ENCODE measurements around the gene AICDA. TPM values are rescaled to one million over a fixed set of nuclear protein-coding genes. Genes with fewer than 3 reads are reported as not detected.
A peak's percentile ranks its signal among the peaks of the same experiment; 100 is the strongest.

AICDA gene
- total RNA-seq, 1 experiment from 2014 or later, result 0.13 TPM

DNA sequence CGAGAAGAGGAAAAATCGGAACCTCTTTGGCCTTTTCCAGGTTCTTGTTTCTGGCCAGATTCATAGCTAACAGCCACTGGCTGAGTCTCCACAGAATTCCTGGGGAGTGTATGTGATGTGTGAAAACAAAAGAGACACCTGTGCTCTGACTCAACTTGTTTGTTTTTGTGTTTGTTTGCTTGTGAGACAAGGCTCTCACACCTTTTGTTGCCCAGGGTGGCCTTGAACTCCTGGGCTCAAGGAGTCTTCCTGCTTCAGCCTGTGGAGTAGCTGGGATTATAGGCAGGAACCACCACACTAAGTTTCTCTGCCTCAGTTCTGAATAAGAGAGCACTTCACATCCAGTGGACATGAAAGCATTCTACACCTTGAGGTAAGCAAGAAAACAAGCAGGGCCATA lies 27.3 kb upstream of the AICDA start:
- ATAC-seq (no peak), DNase-seq (ENCODE audit: low spot score) (no peak)
- H3K27me3 Mint-ChIP-seq (ENCODE audit: low read depth), result peaks cover 15% of the 10 kb centered on the region
- H3K27ac Mint-ChIP-seq, result no peak overlapping the region; the same call in 1 of the 2 replicates
- TF ChIP-seq, protein P1, sequence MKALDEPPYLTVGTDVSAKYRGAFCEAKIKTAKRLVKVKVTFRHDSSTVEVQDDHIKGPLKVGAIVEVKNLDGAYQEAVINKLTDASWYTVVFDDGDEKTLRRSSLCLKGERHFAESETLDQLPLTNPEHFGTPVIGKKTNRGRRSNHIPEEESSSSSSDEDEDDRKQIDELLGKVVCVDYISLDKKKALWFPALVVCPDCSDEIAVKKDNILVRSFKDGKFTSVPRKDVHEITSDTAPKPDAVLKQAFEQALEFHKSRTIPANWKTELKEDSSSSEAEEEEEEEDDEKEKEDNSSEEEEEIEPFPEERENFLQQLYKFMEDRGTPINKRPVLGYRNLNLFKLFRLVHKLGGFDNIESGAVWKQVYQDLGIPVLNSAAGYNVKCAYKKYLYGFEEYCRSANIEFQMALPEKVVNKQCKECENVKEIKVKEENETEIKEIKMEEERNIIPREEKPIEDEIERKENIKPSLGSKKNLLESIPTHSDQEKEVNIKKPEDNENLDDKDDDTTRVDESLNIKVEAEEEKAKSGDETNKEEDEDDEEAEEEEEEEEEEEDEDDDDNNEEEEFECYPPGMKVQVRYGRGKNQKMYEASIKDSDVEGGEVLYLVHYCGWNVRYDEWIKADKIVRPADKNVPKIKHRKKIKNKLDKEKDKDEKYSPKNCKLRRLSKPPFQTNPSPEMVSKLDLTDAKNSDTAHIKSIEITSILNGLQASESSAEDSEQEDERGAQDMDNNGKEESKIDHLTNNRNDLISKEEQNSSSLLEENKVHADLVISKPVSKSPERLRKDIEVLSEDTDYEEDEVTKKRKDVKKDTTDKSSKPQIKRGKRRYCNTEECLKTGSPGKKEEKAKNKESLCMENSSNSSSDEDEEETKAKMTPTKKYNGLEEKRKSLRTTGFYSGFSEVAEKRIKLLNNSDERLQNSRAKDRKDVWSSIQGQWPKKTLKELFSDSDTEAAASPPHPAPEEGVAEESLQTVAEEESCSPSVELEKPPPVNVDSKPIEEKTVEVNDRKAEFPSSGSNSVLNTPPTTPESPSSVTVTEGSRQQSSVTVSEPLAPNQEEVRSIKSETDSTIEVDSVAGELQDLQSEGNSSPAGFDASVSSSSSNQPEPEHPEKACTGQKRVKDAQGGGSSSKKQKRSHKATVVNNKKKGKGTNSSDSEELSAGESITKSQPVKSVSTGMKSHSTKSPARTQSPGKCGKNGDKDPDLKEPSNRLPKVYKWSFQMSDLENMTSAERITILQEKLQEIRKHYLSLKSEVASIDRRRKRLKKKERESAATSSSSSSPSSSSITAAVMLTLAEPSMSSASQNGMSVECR (CRISPR knock-in tag; IDR thresholded peaks at IDR 0.05; ENCODE audit: borderline replicate concordance), result no peak
- TF ChIP-seq, protein P2, sequence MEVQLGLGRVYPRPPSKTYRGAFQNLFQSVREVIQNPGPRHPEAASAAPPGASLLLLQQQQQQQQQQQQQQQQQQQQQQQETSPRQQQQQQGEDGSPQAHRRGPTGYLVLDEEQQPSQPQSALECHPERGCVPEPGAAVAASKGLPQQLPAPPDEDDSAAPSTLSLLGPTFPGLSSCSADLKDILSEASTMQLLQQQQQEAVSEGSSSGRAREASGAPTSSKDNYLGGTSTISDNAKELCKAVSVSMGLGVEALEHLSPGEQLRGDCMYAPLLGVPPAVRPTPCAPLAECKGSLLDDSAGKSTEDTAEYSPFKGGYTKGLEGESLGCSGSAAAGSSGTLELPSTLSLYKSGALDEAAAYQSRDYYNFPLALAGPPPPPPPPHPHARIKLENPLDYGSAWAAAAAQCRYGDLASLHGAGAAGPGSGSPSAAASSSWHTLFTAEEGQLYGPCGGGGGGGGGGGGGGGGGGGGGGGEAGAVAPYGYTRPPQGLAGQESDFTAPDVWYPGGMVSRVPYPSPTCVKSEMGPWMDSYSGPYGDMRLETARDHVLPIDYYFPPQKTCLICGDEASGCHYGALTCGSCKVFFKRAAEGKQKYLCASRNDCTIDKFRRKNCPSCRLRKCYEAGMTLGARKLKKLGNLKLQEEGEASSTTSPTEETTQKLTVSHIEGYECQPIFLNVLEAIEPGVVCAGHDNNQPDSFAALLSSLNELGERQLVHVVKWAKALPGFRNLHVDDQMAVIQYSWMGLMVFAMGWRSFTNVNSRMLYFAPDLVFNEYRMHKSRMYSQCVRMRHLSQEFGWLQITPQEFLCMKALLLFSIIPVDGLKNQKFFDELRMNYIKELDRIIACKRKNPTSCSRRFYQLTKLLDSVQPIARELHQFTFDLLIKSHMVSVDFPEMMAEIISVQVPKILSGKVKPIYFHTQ (CRISPR knock-in tag; IDR thresholded peaks at IDR 0.05), result no peak
- TF ChIP-seq, protein P3, sequence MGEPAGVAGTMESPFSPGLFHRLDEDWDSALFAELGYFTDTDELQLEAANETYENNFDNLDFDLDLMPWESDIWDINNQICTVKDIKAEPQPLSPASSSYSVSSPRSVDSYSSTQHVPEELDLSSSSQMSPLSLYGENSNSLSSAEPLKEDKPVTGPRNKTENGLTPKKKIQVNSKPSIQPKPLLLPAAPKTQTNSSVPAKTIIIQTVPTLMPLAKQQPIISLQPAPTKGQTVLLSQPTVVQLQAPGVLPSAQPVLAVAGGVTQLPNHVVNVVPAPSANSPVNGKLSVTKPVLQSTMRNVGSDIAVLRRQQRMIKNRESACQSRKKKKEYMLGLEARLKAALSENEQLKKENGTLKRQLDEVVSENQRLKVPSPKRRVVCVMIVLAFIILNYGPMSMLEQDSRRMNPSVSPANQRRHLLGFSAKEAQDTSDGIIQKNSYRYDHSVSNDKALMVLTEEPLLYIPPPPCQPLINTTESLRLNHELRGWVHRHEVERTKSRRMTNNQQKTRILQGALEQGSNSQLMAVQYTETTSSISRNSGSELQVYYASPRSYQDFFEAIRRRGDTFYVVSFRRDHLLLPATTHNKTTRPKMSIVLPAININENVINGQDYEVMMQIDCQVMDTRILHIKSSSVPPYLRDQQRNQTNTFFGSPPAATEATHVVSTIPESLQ (CRISPR knock-in tag; IDR thresholded peaks at IDR 0.05), result no peak
- TF ChIP-seq EMX1 (CRISPR knock-in tag; IDR thresholded peaks at IDR 0.05), result no peak
- no peak for TF ChIP-seq SOX15 (CRISPR knock-in tag; IDR thresholded peaks at IDR 0.05)
- no peak for TF ChIP-seq ZNF317 (CRISPR knock-in tag; IDR thresholded peaks at IDR 0.05; ENCODE audit: borderline replicate concordance, low read depth)
- TF ChIP-seq JAZF1 (CRISPR knock-in tag; IDR thresholded peaks at IDR 0.05), result no peak
- TF ChIP-seq, protein P4, sequence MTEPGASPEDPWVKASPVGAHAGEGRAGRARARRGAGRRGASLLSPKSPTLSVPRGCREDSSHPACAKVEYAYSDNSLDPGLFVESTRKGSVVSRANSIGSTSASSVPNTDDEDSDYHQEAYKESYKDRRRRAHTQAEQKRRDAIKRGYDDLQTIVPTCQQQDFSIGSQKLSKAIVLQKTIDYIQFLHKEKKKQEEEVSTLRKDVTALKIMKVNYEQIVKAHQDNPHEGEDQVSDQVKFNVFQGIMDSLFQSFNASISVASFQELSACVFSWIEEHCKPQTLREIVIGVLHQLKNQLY (CRISPR knock-in tag; IDR thresholded peaks at IDR 0.05), result no peak
- no peak for TF ChIP-seq ATF1 (CRISPR knock-in tag; IDR thresholded peaks at IDR 0.05)
- no peak for TF ChIP-seq ESRRA (CRISPR knock-in tag; IDR thresholded peaks at IDR 0.05; ENCODE audit: borderline replicate concordance)
- no peak for TF ChIP-seq NR2C2 (CRISPR knock-in tag; IDR thresholded peaks at IDR 0.05)
- CTCF ChIA-PET, result interaction anchor here (1.4 kb wide), 1 partner anchor 220 kb away, joined by 3 read pairs; no protein-coding TSS in a partner anchor
- H3K4me3 Mint-ChIP-seq, result no peak overlapping the region
- H3K9me3 Mint-ChIP-seq, result peaks cover 6% of the 10 kb centered on the region
- peaks cover 54% of the 10 kb centered on the region for H3K4me1 Mint-ChIP-seq
- POLR2A ChIA-PET, result no interaction called here
- H3K36me3 Mint-ChIP-seq, result peaks cover 10% of the 10 kb centered on the region

DNA sequence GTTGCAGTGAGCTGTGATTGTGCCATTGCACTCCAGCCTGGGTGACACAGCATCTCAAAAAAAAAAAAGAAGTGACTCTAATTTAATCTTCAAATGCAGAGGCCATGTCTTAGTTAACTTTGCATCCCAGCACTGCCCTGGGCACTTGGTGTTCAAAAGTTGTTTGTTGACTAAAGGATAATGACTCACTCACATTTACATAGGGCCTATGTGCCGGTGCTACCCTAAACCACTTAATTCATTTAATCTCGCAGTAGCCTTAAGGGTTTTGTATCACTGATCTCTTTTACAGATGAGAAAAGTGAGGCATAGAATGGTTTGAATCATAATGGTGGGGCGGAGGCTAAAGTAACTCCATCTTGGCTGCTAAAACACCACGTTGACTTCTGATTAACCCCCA lies 26.3 kb upstream of the AICDA start:
- TF ChIP-seq JUN (CRISPR knock-in tag; IDR thresholded peaks at IDR 0.05), result no peak
- H3K4me1 Mint-ChIP-seq, result peaks cover 54% of the 10 kb centered on the region
- peaks cover 21% of the 10 kb centered on the region for H3K27me3 Mint-ChIP-seq (ENCODE audit: low read depth)
- peaks cover 16% of the 10 kb centered on the region for H3K36me3 Mint-ChIP-seq
- DNase-seq (ENCODE audit: low spot score), result no peak
- ATAC-seq, result no peak
- no peak overlapping the region for H3K27ac Mint-ChIP-seq
- CTCF ChIA-PET, result interaction anchor here (1.4 kb wide), 1 partner anchor 221 kb away, joined by 3 read pairs; no protein-coding TSS in a partner anchor
- no peak overlapping the region for H3K4me3 Mint-ChIP-seq
- peaks cover 11% of the 10 kb centered on the region for H3K9me3 Mint-ChIP-seq
- POLR2A ChIA-PET, result no interaction called here

DNA sequence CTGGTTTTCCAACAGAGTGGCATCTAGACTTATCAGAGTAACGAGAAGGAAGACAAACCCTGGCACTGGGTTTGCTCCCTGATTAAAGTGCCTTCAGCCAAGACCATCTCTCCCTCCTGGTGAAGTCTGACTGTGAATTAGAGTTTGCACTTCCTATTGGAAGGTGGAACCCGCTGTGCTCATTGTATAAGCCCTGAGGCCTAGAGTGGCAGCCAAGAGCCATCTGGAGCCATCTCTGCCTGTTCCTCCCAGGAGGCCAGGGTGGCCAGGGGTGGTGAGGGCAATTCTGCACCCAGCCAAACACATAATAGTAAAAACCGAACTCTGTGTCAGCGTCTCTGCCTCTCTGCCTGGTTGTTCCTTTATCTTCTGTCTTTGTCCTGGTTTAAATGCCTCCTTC lies 25.0 kb upstream of the AICDA start:
- no peak overlapping the region for H3K27ac Mint-ChIP-seq
- no peak overlapping the region for H3K4me3 Mint-ChIP-seq
- ATAC-seq (peak; percentile 12), DNase-seq (ENCODE audit: low spot score) (no peak)
- peaks cover 27% of the 10 kb centered on the region for H3K27me3 Mint-ChIP-seq (ENCODE audit: low read depth)
- H3K4me1 Mint-ChIP-seq, result peaks cover 59% of the 10 kb centered on the region
- ChIA-PET POLR2A (no interaction called here), CTCF (interaction anchor here (0.5 to 1.4 kb wide), 2 partner anchors 20 to 25 kb away, joined by 3 read pairs; no protein-coding TSS in a partner anchor)
- peaks cover 21% of the 10 kb centered on the region for H3K36me3 Mint-ChIP-seq
- peaks cover 16% of the 10 kb centered on the region for H3K9me3 Mint-ChIP-seq
- no peak for TF ChIP-seq JAZF1 (CRISPR knock-in tag; IDR thresholded peaks at IDR 0.05)
- no peak for TF ChIP-seq ZNF263 (CRISPR knock-in tag; IDR thresholded peaks at IDR 0.05; ENCODE audit: low read depth)
- no peak for TF ChIP-seq NR3C1 (CRISPR knock-in tag; conservative IDR thresholded peaks at IDR 0.05; ENCODE audit: low read depth)
- TF ChIP-seq GTF2I (CRISPR knock-in tag; conservative IDR thresholded peaks at IDR 0.05), result no peak
- TF ChIP-seq ATF1 (CRISPR knock-in tag; IDR thresholded peaks at IDR 0.05), result no peak
- no peak for TF ChIP-seq ZNF232 (CRISPR knock-in tag; IDR thresholded peaks at IDR 0.05)
- TF ChIP-seq SMAD4 (CRISPR knock-in tag; IDR thresholded peaks at IDR 0.05), result no peak
- TF ChIP-seq, protein P5, sequence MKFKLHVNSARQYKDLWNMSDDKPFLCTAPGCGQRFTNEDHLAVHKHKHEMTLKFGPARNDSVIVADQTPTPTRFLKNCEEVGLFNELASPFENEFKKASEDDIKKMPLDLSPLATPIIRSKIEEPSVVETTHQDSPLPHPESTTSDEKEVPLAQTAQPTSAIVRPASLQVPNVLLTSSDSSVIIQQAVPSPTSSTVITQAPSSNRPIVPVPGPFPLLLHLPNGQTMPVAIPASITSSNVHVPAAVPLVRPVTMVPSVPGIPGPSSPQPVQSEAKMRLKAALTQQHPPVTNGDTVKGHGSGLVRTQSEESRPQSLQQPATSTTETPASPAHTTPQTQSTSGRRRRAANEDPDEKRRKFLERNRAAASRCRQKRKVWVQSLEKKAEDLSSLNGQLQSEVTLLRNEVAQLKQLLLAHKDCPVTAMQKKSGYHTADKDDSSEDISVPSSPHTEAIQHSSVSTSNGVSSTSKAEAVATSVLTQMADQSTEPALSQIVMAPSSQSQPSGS (CRISPR knock-in tag; IDR thresholded peaks at IDR 0.05; ENCODE audit: borderline replicate concordance, low read depth), result no peak
- TF ChIP-seq, protein P6, sequence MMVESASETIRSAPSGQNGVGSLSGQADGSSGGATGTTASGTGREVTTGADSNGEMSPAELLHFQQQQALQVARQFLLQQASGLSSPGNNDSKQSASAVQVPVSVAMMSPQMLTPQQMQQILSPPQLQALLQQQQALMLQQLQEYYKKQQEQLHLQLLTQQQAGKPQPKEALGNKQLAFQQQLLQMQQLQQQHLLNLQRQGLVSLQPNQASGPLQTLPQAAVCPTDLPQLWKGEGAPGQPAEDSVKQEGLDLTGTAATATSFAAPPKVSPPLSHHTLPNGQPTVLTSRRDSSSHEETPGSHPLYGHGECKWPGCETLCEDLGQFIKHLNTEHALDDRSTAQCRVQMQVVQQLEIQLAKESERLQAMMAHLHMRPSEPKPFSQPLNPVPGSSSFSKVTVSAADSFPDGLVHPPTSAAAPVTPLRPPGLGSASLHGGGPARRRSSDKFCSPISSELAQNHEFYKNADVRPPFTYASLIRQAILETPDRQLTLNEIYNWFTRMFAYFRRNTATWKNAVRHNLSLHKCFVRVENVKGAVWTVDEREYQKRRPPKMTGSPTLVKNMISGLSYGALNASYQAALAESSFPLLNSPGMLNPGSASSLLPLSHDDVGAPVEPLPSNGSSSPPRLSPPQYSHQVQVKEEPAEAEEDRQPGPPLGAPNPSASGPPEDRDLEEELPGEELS (CRISPR knock-in tag; IDR thresholded peaks at IDR 0.05), result no peak

All from WTC11 (cell line).